HepG2 (cell line): ENCODE measurements around the gene CREBRF. TPM values are rescaled to one million over a fixed set of nuclear protein-coding genes. Genes with fewer than 3 reads are reported as not detected.
A peak's percentile ranks its signal among the peaks of the same experiment; 100 is the strongest.

Source experiments
- AGO1 ChIP-seq: fragments of 200-400 bp; formaldehyde crosslinking; IDR thresholded peaks from 2 replicates; pipeline ENCODE4 v1.6.1; 2017; ENCODE audit warnings: mild to moderate bottlenecking, low read depth, low read length, moderate library complexity; ENCODE audit not compliant: poor library complexity, severe bottlenecking
- BCL6 ChIP-seq: IDR thresholded peaks from 2 replicates; pipeline ENCODE4 v1.6.1; 2016; ENCODE audit warnings: missing genetic modification reagents, missing compliant biosample characterization
- CCAR2 ChIP-seq: fragments of 200-400 bp; formaldehyde crosslinking; optimal IDR thresholded peaks from 2 replicates; pipeline ENCODE3; 2018; ENCODE audit warnings: low read depth, mild to moderate bottlenecking, low read length, moderate library complexity
- CSRNP2 ChIP-seq: sonication (generic); formaldehyde crosslinking; conservative IDR thresholded peaks from 2 replicates; pipeline ENCODE4 v1.8.0; 2022; ENCODE audit warnings: low read depth, missing genetic modification reagents
- EHMT2 ChIP-seq: fragments of 200-600 bp; sonication (generic); IDR thresholded peaks from 2 replicates; pipeline ENCODE4 v1.7.0; 2017; ENCODE audit warnings: antibody characterized with exemption, low read depth, low read length, borderline replicate concordance
- EZH2 ChIP-seq: conservative IDR thresholded peaks from 2 replicates; pipeline ENCODE4 v1.6.1; 2012; ENCODE audit warnings: mild to moderate bottlenecking, low read depth, low read length, moderate library complexity
- GPN1 ChIP-seq: sonication (generic); formaldehyde crosslinking; IDR thresholded peaks from 2 replicates; pipeline ENCODE4 v1.5.1; 2020; ENCODE audit warnings: missing genetic modification reagents, borderline replicate concordance
- KDM2A ChIP-seq: sonication (generic); formaldehyde crosslinking; IDR thresholded peaks from 2 replicates; pipeline ENCODE4 v1.4.0; 2020; ENCODE audit warnings: low read depth, missing genetic modification reagents, borderline replicate concordance
- MTF2 ChIP-seq: sonication (generic); formaldehyde crosslinking; IDR thresholded peaks from 2 replicates; pipeline ENCODE4 v1.5.0; 2020; ENCODE audit warnings: missing genetic modification reagents, borderline replicate concordance
- NFE2L1 ChIP-seq: sonication (generic); formaldehyde crosslinking; IDR thresholded peaks from 2 replicates; pipeline ENCODE4 v1.4.0; 2020; ENCODE audit warnings: missing genetic modification reagents, mild to moderate bottlenecking, borderline replicate concordance
- PATZ1 ChIP-seq: sonication (generic); formaldehyde crosslinking; IDR thresholded peaks from 2 replicates; pipeline ENCODE4 v1.4.0; 2020; ENCODE audit warnings: missing genetic modification reagents
- POGZ ChIP-seq: sonication (generic); formaldehyde crosslinking; IDR thresholded peaks from 2 replicates; pipeline ENCODE4 v1.4.0; 2020; ENCODE audit warnings: mild to moderate bottlenecking, missing genetic modification reagents
- SNRNP70 ChIP-seq: fragments of 200-400 bp; formaldehyde crosslinking; IDR thresholded peaks from 2 replicates; pipeline ENCODE4 v1.6.1; 2017; ENCODE audit warnings: mild to moderate bottlenecking, low read depth, low read length, moderate library complexity
- SUZ12 ChIP-seq: fragments of 150-350 bp; IDR thresholded peaks from 2 replicates; pipeline ENCODE4 v1.6.1; 2014; ENCODE audit warnings: low read depth, low read length
- TGIF2 ChIP-seq: IDR thresholded peaks from 2 replicates; pipeline ENCODE4 v1.6.1; 2016; ENCODE audit warnings: control low read depth, missing compliant biosample characterization
- TOPORS ChIP-seq: sonication (generic); formaldehyde crosslinking; IDR thresholded peaks from 2 replicates; pipeline ENCODE4 v1.8.0; 2023; ENCODE audit warnings: mild to moderate bottlenecking, missing genetic modification reagents
- TP53 ChIP-seq: sonication (generic); formaldehyde crosslinking; conservative IDR thresholded peaks from 2 replicates; pipeline ENCODE4 v1.4.0; 2020; ENCODE audit warnings: missing genetic modification reagents
- TRIM22 ChIP-seq: fragments of 450-650 bp; IDR thresholded peaks from 2 replicates; pipeline ENCODE4 v1.6.1; 2017
- ZBTB14 ChIP-seq: sonication (generic); formaldehyde crosslinking; IDR thresholded peaks from 2 replicates; pipeline ENCODE4 v1.4.0; 2020; ENCODE audit warnings: missing genetic modification reagents
- ZFP82 ChIP-seq: sonication (generic); formaldehyde crosslinking; IDR thresholded peaks from 2 replicates; pipeline ENCODE4 v1.5.1; 2020; ENCODE audit warnings: mild to moderate bottlenecking, missing genetic modification reagents, borderline replicate concordance
- ZNF253 ChIP-seq: sonication (generic); formaldehyde crosslinking; IDR thresholded peaks from 2 replicates; pipeline ENCODE4 v1.8.0; 2022; ENCODE audit warnings: mild to moderate bottlenecking, missing genetic modification reagents, borderline replicate concordance
- ZNF30 ChIP-seq: sonication (generic); formaldehyde crosslinking; IDR thresholded peaks from 2 replicates; pipeline ENCODE4 v1.5.0; 2020; ENCODE audit warnings: mild to moderate bottlenecking, missing genetic modification reagents
- ZZZ3 ChIP-seq: sonication (generic); formaldehyde crosslinking; IDR thresholded peaks from 2 replicates; pipeline ENCODE4 v1.4.0; 2020; ENCODE audit warnings: missing genetic modification reagents, mild to moderate bottlenecking, borderline replicate concordance
- polyA plus RNA-seq, 8 experiments: library from polyadenylated mRNA; depleted of rRNA in 3 of 8; stranded (reverse) in 7 of 8; unstranded in 1 of 8; fragments of >200 nt; fragmentation: Illumina TruSeq in 4 of 8; extraction: Trizol in 4 of 8; gene quantifications; 2 replicates each; pipeline versions ENCODE4 v1.2.1 to v1.2.3, GENCODE V29; 2011 to 2016; ENCODE audit warnings: low read depth in 4 of 8, missing spikeins in 1 of 8, mixed read lengths in 1 of 8; ENCODE audit not compliant: insufficient read depth in 1 of 8
- total RNA-seq, 5 experiments: library from RNA; depleted of rRNA; stranded (reverse); fragments of >200 nt; fragmentation: Illumina TruSeq; extraction: Trizol; gene quantifications; 2 replicates each; pipeline ENCODE4 v1.2.3, GENCODE V29; 2016; ENCODE audit warnings: low read depth in 1 of 5

Gene CREBRF
- total and polyA plus RNA-seq, 2 of the 13 experiments (the other 11 are each of a cell fraction or from before 2014, with no cell fraction given), result 4.5 to 10.2 TPM

- TF ChIP-seq TRIM22 (no peak), PATZ1 (CRISPR knock-in tag) (peak; percentile 77), MTF2 (CRISPR knock-in tag) (no peak; the same call in 1 of the 2 replicates), SNRNP70 (no peak), AGO1 (peak; percentile 27), POGZ (CRISPR knock-in tag) (peak; percentile 94), TOPORS (peak; percentile 79; the same call in 1 of the 2 replicates), EZH2 (no peak), ZNF253 (CRISPR knock-in tag) (no peak), TGIF2 (CRISPR knock-in tag) (peak; percentile 87), SUZ12 (no peak), ZZZ3 (CRISPR knock-in tag) (no peak; the same call in 1 of the 2 replicates), ZBTB14 (CRISPR knock-in tag) (no peak), BCL6 (peak; percentile 31; the same call in 1 of the 2 replicates), CSRNP2 (CRISPR knock-in tag) (no peak), CCAR2 (no peak), ZNF30 (CRISPR knock-in tag) (no peak), NFE2L1 (CRISPR knock-in tag) (peak; percentile 22; the same call in 1 of the 2 replicates), ZFP82 (CRISPR knock-in tag) (no peak), EHMT2 (peak; percentile 62; the same call in 1 of the 2 replicates), TP53 (CRISPR knock-in tag) (no peak), KDM2A (CRISPR knock-in tag) (peak; percentile 90), GPN1 (CRISPR knock-in tag) (no peak)
These were observed 88.3 kb downstream of the CREBRF start, which contains the start of gene BNIP1 (continued) for GRCh38 chr5:173144200-173145176.
